ENCODE results near the gene OR51B2. TPM values are rescaled to one million over a fixed set of nuclear protein-coding genes. Genes with fewer than 3 reads are reported as not detected.
"Not testable (repeated sequence)": the region's sequence is repeated elsewhere in the genome, so short reads cannot be mapped to it uniquely, and the experiment has no call there.

The OR51B2 gene
- total and polyA plus RNA-seq, 10 of the 15 experiments (the other 5 are each of a cell fraction or from before 2014, with no cell fraction given), result 0.29 TPM; not detected in 9

GRCh38 chr11:5337253-5337652 lies 13.2 kb upstream of the OR51B2 start:
- H3K36me3 ChIP-seq (ENCODE audit: control insufficient read depth in 2 of 2, insufficient read depth in 2 of 2, low read length in 1 of 2); H3K27ac ChIP-seq (ENCODE audit: control insufficient read depth, insufficient read depth); CTCF ChIA-PET; H3K4me1 ChIP-seq (ENCODE audit: control insufficient read depth, insufficient read depth, low read length); FAIRE-seq; DNase-seq (ENCODE audit: low read depth, low spot score); POLR2A ChIA-PET; H3K4me2 ChIP-seq (ENCODE audit: control insufficient read depth, insufficient read depth); SMC1A ChIA-PET (ENCODE audit: uncharacterized antibody, unreplicated experiment); BruUV-seq (replicated peaks); H3K4me3 ChIP-seq; H3K79me2 ChIP-seq (ENCODE audit: control insufficient read depth, insufficient read depth, low read length); H4K20me1 ChIP-seq (ENCODE audit: control insufficient read depth, insufficient read depth); H3K27me3 ChIP-seq (replicated peaks in 1 of 2; ENCODE audit: control insufficient read depth in 2 of 2, insufficient read depth in 2 of 2, low read length in 1 of 2); H3K9me3 ChIP-seq (replicated peaks; ENCODE audit: control insufficient read depth, insufficient read depth, low read length); intact Hi-C loops (cut with micrococcal nuclease; ENCODE audit: unreplicated experiment); RAD21 ChIA-PET (ENCODE audit: unreplicated experiment); H2AFZ ChIP-seq (ENCODE audit: control insufficient read depth, low read depth, low read length); H3K9ac ChIP-seq (ENCODE audit: control insufficient read depth, insufficient read depth, low read length): not testable (repeated sequence)
- in situ Hi-C loops (cut with MboI), result loop anchor here (25.0 kb wide), 1 partner anchor 1475 kb away; the partner anchor contains the start of gene STIM1
- peak; percentile 52 for ATAC-seq
- WGBS (ENCODE audit: insufficient coverage, insufficient replicate concordance, low lambda C conversion rate, missing lambda C conversion rate), result 6% methylated on average over 1 of the region's 1 CpG
- TF ChIP-seq RELB (IDR thresholded peaks at IDR 0.05; ENCODE audit: low read depth), result 0 out of 2 replicates have a peak, but pooled peaks have one; percentile 20
- peak; percentile 20; the same call in 1 of the 2 replicates for TF ChIP-seq MTA2 (IDR thresholded peaks at IDR 0.05; ENCODE audit: low read depth)
- TF ChIP-seq NBN (IDR thresholded peaks at IDR 0.05), result 0 out of 2 replicates have a peak, but pooled peaks have one; percentile 28

GRCh38 chr11:5336331-5336730 lies 12.2 kb upstream of the OR51B2 start:
- in situ Hi-C loops (cut with MboI), result loop anchor here (25.0 kb wide), 1 partner anchor 1474 kb away; the partner anchor contains the start of gene STIM1
- Histone ChIP-seq H3K4me1 (ENCODE audit: control insufficient read depth, insufficient read depth, low read length) (no peaks in the 10 kb centered on the region), H2AFZ (ENCODE audit: control insufficient read depth, low read depth, low read length) (no peak overlapping the region), H3K9me3 (replicated peaks; ENCODE audit: control insufficient read depth, insufficient read depth, low read length) (no peaks in the 10 kb centered on the region), H4K20me1 (ENCODE audit: control insufficient read depth, insufficient read depth) (no peaks in the 10 kb centered on the region), H3K4me3 (no peak overlapping the region), H3K27me3 (replicated peaks in 1 of 2; ENCODE audit: control insufficient read depth in 2 of 2, insufficient read depth in 2 of 2, low read length in 1 of 2) (no peaks in the 10 kb centered on the region), H3K4me2 (ENCODE audit: control insufficient read depth, insufficient read depth) (no peak overlapping the region), H3K79me2 (ENCODE audit: control insufficient read depth, insufficient read depth, low read length) (no peaks in the 10 kb centered on the region), H3K9ac (ENCODE audit: control insufficient read depth, insufficient read depth, low read length) (no peak overlapping the region), H3K27ac (ENCODE audit: control insufficient read depth, insufficient read depth) (no peak overlapping the region), H3K36me3 (ENCODE audit: control insufficient read depth in 2 of 2, insufficient read depth in 2 of 2, low read length in 1 of 2) (no peaks in the 10 kb centered on the region)
- FAIRE-seq (no peak), ATAC-seq (no peak), DNase-seq (ENCODE audit: low read depth, low spot score) (no peak)
- ChIA-PET SMC1A (ENCODE audit: uncharacterized antibody, unreplicated experiment) (no interaction called here), RAD21 (ENCODE audit: unreplicated experiment) (no interaction called here), CTCF (no interaction called here), POLR2A (no interaction called here)
- no TSS peak for BruUV-seq (replicated peaks)
- intact Hi-C loops (cut with micrococcal nuclease; ENCODE audit: unreplicated experiment), result no loop called here
- TF ChIP-seq SKIL (IDR thresholded peaks at IDR 0.05; ENCODE audit: low read depth, poor library complexity, severe bottlenecking) (no peak), FOXK2 (IDR thresholded peaks at IDR 0.05) (no peak), ZBTB11 (CRISPR knock-in tag; IDR thresholded peaks at IDR 0.05) (no peak), ZBED1 (IDR thresholded peaks at IDR 0.05; ENCODE audit: borderline replicate concordance) (no peak), SMAD5 (IDR thresholded peaks at IDR 0.05; ENCODE audit: low read depth) (no peak), HDGF (IDR thresholded peaks at IDR 0.05) (no peak)

All from GM12878 (cell line).